K562 (cell line): ENCODE results near the gene WASF2. TPM values are rescaled to one million over a fixed set of nuclear protein-coding genes. Genes with fewer than 3 reads are reported as not detected.
"Not testable (repeated sequence)": the region's sequence is repeated elsewhere in the genome, so short reads cannot be mapped to it uniquely, and the experiment has no call there.

Experiments used
- ATAC-seq: fragments of 200-7000 bp; cut with Tn5 transposase; 3 replicates; pipeline ENCODE4 v1.9.1; 2020; ENCODE audit warnings: moderate library complexity
- BruUV-seq: library from RNA; stranded (reverse); fragments of 400-500 nt; replicated peaks from 2 replicates; lab custom pipeline; 2021; lab: Mats Ljungman, UMichigan
- CTCF ChIA-PET: fragments of 300-600 bp; formaldehyde crosslinking; extraction: SDS; loops from one replicate; lab custom pipeline; 2021; ENCODE audit warnings: low intra/inter-chr PET ratio; lab: Yijun Ruan, JAX
- POLR2A ChIA-PET: fragments of 300-600, 350-650 bp; sonication (Branson Sonifier 250); formaldehyde crosslinking; extraction: SDS; loops from one replicate; lab custom pipeline; 2021; ENCODE audit warnings: antibody characterized with exemption, inconsistent platforms; lab: Yijun Ruan, JAX
- DNase-seq, 4 experiments: peaks; one replicate each; pipeline versions ENCODE4 v3.0.0 to v3.0.0-alpha.2; 2011 to 2018; ENCODE audit warnings: low spot score in 3 of 4, mixed read lengths in 3 of 4; ENCODE audit errors: extremely low read depth in 1 of 4
- FAIRE-seq: peaks from 2 replicates; lab custom pipeline; 2011; peaks lifted over from hg19 to GRCh38; lab: Jason Lieb, UNC
- H2AFZ ChIP-seq: 2 replicates; pipeline ENCODE4 v1.6.0; 2011; ENCODE audit warnings: low read depth, low read length, control low read depth, inconsistent platforms
- H3K27ac ChIP-seq: fragments of 200-600 bp; 3 replicates; pipeline ENCODE4 v1.8.0; 2011; ENCODE audit warnings: low read depth, mild to moderate bottlenecking, control low read depth, inconsistent platforms, low read length, moderate library complexity, mixed read lengths; ENCODE audit errors: extremely low read depth
- H3K27me3 ChIP-seq, 2 experiments: fragments of 300-600 bp in 1 of 2; 2 replicates in 1 of 2; 3 replicates in 1 of 2; pipeline versions ENCODE4 v1.6.0 to v1.8.0; 2011; ENCODE audit warnings: inconsistent platforms in 2 of 2, low read length in 2 of 2, mild to moderate bottlenecking in 1 of 2, mixed read lengths in 1 of 2, moderate library complexity in 1 of 2; ENCODE audit not compliant: control insufficient read depth in 2 of 2, insufficient read depth in 2 of 2
- H3K36me3 ChIP-seq: fragments of 300-600 bp; 3 replicates; pipeline ENCODE4 v1.8.0; 2011; ENCODE audit warnings: mild to moderate bottlenecking, low read length, inconsistent platforms; ENCODE audit not compliant: control insufficient read depth, insufficient read depth
- H3K4me1 ChIP-seq, 2 experiments: fragments of 200-600 bp in 1 of 2; replicated peaks in 1 of 2; 2 replicates in 1 of 2; 3 replicates in 1 of 2; pipeline versions ENCODE4 v1.5.1 to v1.8.0; 2011; ENCODE audit warnings: inconsistent platforms in 2 of 2, low read length in 2 of 2, mild to moderate bottlenecking in 1 of 2, mixed read lengths in 1 of 2, moderate library complexity in 1 of 2; ENCODE audit not compliant: control insufficient read depth in 2 of 2, insufficient read depth in 2 of 2
- H3K4me2 ChIP-seq: 2 replicates; pipeline ENCODE4 v1.6.1; 2011; ENCODE audit warnings: low read length, control low read depth, inconsistent platforms, mixed read lengths; ENCODE audit not compliant: insufficient read depth
- H3K4me3 ChIP-seq: fragments of 200-600 bp; sonication (generic), shearing (Covaris generic); 2 replicates; pipeline ENCODE4 v1.5.1; 2016; ENCODE audit warnings: control low read depth, inconsistent platforms
- H3K79me2 ChIP-seq: fragments of 200-600 bp; 3 replicates; pipeline ENCODE4 v1.8.0; 2011; ENCODE audit warnings: low read length, inconsistent platforms; ENCODE audit not compliant: control insufficient read depth, insufficient read depth
- H3K9ac ChIP-seq, 2 experiments: 2 replicates each; pipeline versions ENCODE4 v1.6.0 to v1.6.1; 2011; ENCODE audit warnings: low read depth in 2 of 2, low read length in 2 of 2, control low read depth in 1 of 2, inconsistent platforms in 1 of 2, mild to moderate bottlenecking in 1 of 2, mixed read lengths in 1 of 2; ENCODE audit not compliant: insufficient read depth in 1 of 2
- H3K9me1 ChIP-seq: one replicate; pipeline ENCODE4 v1.6.0; 2011; ENCODE audit warnings: inconsistent platforms, mild to moderate bottlenecking, low read length, moderate library complexity; ENCODE audit not compliant: control insufficient read depth, insufficient read depth
- H3K9me3 ChIP-seq: replicated peaks from 2 replicates; pipeline ENCODE4 v1.5.1; 2011; ENCODE audit warnings: low read depth, low read length, inconsistent platforms; ENCODE audit not compliant: control insufficient read depth, insufficient read depth
- H4K20me1 ChIP-seq: replicated peaks from 2 replicates; pipeline ENCODE4 v1.6.1; 2011; ENCODE audit warnings: low read length, inconsistent platforms, mixed read lengths; ENCODE audit not compliant: control insufficient read depth, insufficient read depth
- BCOR ChIP-seq: fragments of 450-650 bp; IDR thresholded peaks from 2 replicates; pipeline ENCODE4 v1.6.1; 2016
- FOSL1 ChIP-seq: fragments of 200-800 bp; sonication (Bioruptor generic); conservative IDR thresholded peaks from 2 replicates; pipeline ENCODE4 v1.6.1; 2016; ENCODE audit warnings: missing genetic modification characterization, missing compliant biosample characterization
- RBM25 ChIP-seq: fragments of 200-400 bp; formaldehyde crosslinking; IDR thresholded peaks from 2 replicates; pipeline ENCODE4 v1.6.1; 2018; ENCODE audit warnings: low read length, low read depth, moderate library complexity; ENCODE audit not compliant: severe bottlenecking
- SMARCA5 ChIP-seq: fragments of 450-650 bp; IDR thresholded peaks from 2 replicates; pipeline ENCODE4 v1.6.1; 2016
- ZFP36 ChIP-seq: fragments of 150-350 bp; IDR thresholded peaks from 2 replicates; pipeline ENCODE4 v1.6.1; 2018; ENCODE audit warnings: low read length, low read depth; ENCODE audit not compliant: partially characterized antibody
- WGBS: fragments of 100-300 bp; shearing (Covaris generic); methylation state at CpG from one replicate; pipeline ENCODE4 v1.1.6; 2016; ENCODE audit warnings: low coverage, mixed read lengths; ENCODE audit not compliant: insufficient coverage; ENCODE audit errors: missing lambda C conversion rate; 5-methylcytosine and 5-hydroxymethylcytosine counted together
- in situ Hi-C: fragments of 300-500 bp; cut with MboI; formaldehyde crosslinking; loops from 4 replicates; pipeline ENCODE4 v1.15.0; 2018; ENCODE audit warnings: inconsistent platforms, mixed read lengths
- intact Hi-C: fragments of 100-400 bp; cut with micrococcal nuclease; formaldehyde crosslinking; loops from 2 replicates; pipeline ENCODE4 v1.14.2; 2022
- polyA plus RNA-seq, 8 experiments: library from polyadenylated mRNA; depleted of rRNA in 4 of 8; stranded (reverse) in 5 of 8; unstranded in 3 of 8; fragments of >200 nt; fragmentation: Nextera tagmentation in 2 of 8; fragmentation: Illumina TruSeq in 1 of 8; extraction: Ambion mirVana in 2 of 8; extraction: Trizol in 1 of 8; gene quantifications; 2 replicates each; pipeline versions ENCODE4 v1.2.1 to v1.2.3, GENCODE V29; 2011 to 2014; ENCODE audit warnings: inconsistent platforms in 1 of 8, missing spikeins in 1 of 8
- total RNA-seq, 7 experiments: library from RNA; depleted of rRNA in 6 of 7; stranded (reverse); fragments of >200 nt in 6 of 7; fragmentation: Illumina TruSeq in 2 of 7; extraction: Trizol in 2 of 7; gene quantifications; 2 replicates each; pipeline versions ENCODE4 v1.2.1 to v1.2.3, GENCODE V29; 2011 to 2021; ENCODE audit warnings: low replicate concordance in 1 of 7
- TF ChIP-seq, protein P1 (sequence below): sonication (generic); formaldehyde crosslinking; IDR thresholded peaks from 2 replicates; pipeline ENCODE4 v1.8.0; 2022; ENCODE audit warnings: mild to moderate bottlenecking, missing genetic modification reagents
- TF ChIP-seq, protein P2 (sequence below), 3 experiments: fragments of 200-800 bp in 1 of 3; fragments of 250-450 bp in 1 of 3; fragments of 450-650 bp in 1 of 3; sonication (Bioruptor Pico) in 1 of 3; sonication (Bioruptor generic) in 1 of 3; formaldehyde crosslinking in 1 of 3; IDR thresholded peaks; 2 replicates each; pipeline versions ENCODE4 v1.6.1 to v1.8.0; 2016 to 2022; ENCODE audit warnings: mild to moderate bottlenecking in 2 of 3, missing genetic modification characterization in 2 of 3, missing compliant biosample characterization in 1 of 3, moderate library complexity in 1 of 3

The WASF2 gene
- total and polyA plus RNA-seq, 9 of the 15 experiments (the other 6 are each of a cell fraction or from before 2014, with no cell fraction given) = 8.2 to 163 (median 31.2) TPM

DNA sequence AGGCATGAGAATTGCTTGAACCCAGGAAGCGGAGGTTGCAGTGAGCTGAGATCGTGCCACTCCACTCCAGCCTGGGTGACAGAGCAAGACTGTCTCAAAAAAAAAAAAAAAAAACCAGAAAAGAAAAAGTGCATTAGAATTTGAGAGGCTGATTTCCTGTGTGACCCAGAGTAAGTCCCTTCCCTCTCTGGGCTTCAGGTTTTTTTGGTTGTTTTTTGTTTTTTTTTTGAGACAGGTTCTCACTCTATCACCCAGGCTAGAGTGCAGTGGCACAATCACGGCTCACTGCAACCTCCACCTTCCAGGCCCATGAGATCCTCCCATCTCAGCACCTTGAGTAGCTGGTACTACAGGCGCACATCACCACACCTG lies 48.3 kb upstream of the WASF2 start:
- Histone ChIP-seq H3K4me1 (peaks cover 49 to 64% of the 10 kb centered on the region in 2 experiments), H3K36me3 (peaks cover 51% of the 10 kb centered on the region; the same call in 2 of the 3 replicates), H3K79me2 (peaks cover 27% of the 10 kb centered on the region)
- DNase-seq, H3K9me3 ChIP-seq, CTCF ChIA-PET, H4K20me1 ChIP-seq, H3K9ac ChIP-seq, H3K4me3 ChIP-seq, FAIRE-seq, intact Hi-C loops, BruUV-seq, H3K27ac ChIP-seq, ATAC-seq, in situ Hi-C loops, H3K27me3 ChIP-seq, H3K9me1 ChIP-seq, H3K4me2 ChIP-seq, H2AFZ ChIP-seq: not testable (repeated sequence)
- 88% methylated on average over 4 of the region's 4 CpGs for WGBS
- TF ChIP-seq FOSL1 (0 out of 2 replicates have a peak, but pooled peaks have one; percentile 7), SMARCA5 (0 out of 2 replicates have a peak, but pooled peaks have one; percentile 24), BCOR (peak; percentile 76), RBM25 (peak; percentile 80), ZFP36 (peak; percentile 20)
- TF ChIP-seq, protein P1, sequence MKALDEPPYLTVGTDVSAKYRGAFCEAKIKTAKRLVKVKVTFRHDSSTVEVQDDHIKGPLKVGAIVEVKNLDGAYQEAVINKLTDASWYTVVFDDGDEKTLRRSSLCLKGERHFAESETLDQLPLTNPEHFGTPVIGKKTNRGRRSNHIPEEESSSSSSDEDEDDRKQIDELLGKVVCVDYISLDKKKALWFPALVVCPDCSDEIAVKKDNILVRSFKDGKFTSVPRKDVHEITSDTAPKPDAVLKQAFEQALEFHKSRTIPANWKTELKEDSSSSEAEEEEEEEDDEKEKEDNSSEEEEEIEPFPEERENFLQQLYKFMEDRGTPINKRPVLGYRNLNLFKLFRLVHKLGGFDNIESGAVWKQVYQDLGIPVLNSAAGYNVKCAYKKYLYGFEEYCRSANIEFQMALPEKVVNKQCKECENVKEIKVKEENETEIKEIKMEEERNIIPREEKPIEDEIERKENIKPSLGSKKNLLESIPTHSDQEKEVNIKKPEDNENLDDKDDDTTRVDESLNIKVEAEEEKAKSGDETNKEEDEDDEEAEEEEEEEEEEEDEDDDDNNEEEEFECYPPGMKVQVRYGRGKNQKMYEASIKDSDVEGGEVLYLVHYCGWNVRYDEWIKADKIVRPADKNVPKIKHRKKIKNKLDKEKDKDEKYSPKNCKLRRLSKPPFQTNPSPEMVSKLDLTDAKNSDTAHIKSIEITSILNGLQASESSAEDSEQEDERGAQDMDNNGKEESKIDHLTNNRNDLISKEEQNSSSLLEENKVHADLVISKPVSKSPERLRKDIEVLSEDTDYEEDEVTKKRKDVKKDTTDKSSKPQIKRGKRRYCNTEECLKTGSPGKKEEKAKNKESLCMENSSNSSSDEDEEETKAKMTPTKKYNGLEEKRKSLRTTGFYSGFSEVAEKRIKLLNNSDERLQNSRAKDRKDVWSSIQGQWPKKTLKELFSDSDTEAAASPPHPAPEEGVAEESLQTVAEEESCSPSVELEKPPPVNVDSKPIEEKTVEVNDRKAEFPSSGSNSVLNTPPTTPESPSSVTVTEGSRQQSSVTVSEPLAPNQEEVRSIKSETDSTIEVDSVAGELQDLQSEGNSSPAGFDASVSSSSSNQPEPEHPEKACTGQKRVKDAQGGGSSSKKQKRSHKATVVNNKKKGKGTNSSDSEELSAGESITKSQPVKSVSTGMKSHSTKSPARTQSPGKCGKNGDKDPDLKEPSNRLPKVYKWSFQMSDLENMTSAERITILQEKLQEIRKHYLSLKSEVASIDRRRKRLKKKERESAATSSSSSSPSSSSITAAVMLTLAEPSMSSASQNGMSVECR = 0 out of 2 replicates have a peak, but pooled peaks have one; percentile 40
- TF ChIP-seq, protein P2, sequence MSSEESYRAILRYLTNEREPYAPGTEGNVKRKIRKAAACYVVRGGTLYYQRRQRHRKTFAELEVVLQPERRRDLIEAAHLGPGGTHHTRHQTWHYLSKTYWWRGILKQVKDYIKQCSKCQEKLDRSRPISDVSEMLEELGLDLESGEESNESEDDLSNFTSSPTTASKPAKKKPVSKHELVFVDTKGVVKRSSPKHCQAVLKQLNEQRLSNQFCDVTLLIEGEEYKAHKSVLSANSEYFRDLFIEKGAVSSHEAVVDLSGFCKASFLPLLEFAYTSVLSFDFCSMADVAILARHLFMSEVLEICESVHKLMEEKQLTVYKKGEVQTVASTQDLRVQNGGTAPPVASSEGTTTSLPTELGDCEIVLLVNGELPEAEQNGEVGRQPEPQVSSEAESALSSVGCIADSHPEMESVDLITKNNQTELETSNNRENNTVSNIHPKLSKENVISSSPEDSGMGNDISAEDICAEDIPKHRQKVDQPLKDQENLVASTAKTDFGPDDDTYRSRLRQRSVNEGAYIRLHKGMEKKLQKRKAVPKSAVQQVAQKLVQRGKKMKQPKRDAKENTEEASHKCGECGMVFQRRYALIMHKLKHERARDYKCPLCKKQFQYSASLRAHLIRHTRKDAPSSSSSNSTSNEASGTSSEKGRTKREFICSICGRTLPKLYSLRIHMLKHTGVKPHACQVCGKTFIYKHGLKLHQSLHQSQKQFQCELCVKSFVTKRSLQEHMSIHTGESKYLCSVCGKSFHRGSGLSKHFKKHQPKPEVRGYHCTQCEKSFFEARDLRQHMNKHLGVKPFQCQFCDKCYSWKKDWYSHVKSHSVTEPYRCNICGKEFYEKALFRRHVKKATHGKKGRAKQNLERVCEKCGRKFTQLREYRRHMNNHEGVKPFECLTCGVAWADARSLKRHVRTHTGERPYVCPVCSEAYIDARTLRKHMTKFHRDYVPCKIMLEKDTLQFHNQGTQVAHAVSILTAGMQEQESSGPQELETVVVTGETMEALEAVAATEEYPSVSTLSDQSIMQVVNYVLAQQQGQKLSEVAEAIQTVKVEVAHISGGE (CRISPR knock-in tag; IDR thresholded peaks at IDR 0.05) = 0 out of 6 replicates have a peak, but pooled peaks of 1 of the 3 experiments have one; percentile 11
- POLR2A ChIA-PET = interaction anchor here (0.6 to 0.7 kb wide), 2 partner anchors 12 to 21 kb away, joined by 3 read pairs; no protein-coding TSS in a partner anchor
